ENCODE results near the gene ICAM2. TPM values are rescaled to one million over a fixed set of nuclear protein-coding genes. Genes with fewer than 3 reads are reported as not detected.

ICAM2 gene
- total RNA-seq, 4 donors from 2014 or later: 45.6 to 92.1 (median 69.8) TPM

DNA sequence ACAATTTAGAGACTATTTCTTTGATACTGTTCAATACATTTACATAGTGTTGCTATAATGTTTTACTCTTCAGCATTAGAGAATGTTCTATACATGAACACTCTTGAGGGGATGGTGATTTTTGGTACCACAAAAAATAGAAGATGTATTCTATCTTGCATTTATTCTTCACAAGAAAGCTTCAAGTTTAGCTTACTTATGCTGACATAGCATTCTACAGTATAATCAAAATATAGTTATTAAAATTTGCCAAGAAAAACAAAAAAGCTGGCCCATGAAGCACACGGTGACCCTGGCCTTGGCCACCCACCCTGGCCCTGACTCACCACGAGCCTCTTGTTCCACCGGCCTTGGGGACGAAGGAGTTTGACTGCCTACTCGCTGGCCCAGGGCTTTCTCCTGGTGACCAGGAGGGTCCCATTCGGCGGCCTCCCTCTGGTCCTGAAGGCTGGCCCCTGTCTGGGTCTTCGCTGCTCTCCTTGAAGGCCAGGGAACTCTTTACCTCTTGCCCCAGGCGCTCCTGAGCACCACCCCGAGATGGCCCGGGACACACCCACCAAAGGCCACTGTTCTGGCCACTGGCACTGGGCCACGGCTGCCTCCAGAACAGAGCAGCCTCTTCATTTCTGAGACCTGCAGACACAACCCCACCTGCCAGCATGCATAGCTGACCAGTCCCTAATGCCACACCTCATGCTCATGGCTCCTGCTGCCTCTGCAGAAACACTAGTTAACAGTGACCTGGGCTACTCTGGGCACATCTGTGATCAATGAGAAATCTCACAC, 22.5 kb upstream of the ICAM2 start:
- TF ChIP-seq, protein P1, sequence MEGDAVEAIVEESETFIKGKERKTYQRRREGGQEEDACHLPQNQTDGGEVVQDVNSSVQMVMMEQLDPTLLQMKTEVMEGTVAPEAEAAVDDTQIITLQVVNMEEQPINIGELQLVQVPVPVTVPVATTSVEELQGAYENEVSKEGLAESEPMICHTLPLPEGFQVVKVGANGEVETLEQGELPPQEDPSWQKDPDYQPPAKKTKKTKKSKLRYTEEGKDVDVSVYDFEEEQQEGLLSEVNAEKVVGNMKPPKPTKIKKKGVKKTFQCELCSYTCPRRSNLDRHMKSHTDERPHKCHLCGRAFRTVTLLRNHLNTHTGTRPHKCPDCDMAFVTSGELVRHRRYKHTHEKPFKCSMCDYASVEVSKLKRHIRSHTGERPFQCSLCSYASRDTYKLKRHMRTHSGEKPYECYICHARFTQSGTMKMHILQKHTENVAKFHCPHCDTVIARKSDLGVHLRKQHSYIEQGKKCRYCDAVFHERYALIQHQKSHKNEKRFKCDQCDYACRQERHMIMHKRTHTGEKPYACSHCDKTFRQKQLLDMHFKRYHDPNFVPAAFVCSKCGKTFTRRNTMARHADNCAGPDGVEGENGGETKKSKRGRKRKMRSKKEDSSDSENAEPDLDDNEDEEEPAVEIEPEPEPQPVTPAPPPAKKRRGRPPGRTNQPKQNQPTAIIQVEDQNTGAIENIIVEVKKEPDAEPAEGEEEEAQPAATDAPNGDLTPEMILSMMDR (IDR thresholded peaks at IDR 0.05; ENCODE audit: low read depth): no peak

DNA sequence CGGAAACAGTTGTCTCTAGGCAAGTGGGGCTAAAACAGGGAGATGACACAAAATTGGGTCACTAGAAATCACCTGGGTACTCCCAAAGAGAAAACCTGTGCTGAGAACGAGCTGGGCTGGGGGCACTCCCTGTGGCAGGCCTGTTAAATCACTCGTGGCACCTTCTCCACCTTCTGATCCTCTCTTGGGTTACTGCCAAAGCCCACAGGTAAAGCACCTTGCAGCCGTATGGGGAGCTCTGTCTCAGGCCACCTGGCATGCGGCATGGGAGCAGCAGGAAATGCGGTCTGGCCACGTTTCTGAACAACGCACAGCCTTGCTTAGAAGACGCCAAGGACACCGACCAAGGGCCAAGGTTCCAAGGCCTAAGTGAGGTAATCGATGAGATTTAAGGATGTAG, 21.5 kb upstream of the ICAM2 start:
- TF ChIP-seq, protein P1 (IDR thresholded peaks at IDR 0.05; ENCODE audit: low read depth): no peak

DNA sequence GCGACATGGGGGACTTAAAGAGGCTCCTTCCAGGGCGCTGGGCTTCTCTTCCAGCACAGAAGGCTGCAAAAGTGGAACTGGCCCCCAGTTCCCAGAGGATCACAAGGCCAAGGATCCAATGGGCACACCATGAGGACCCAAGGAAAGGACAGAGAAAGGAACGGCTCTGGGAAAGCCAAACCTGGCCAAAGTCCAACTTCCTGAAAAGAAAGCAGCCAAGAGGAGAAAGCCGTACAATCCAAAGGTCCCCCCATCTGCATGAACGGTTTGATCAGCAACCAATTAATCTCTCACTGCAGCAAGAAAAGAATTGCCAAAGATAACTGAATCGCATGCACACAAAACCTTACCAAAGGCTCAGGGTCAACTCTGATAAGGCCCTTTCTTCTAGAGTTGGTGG, 19.8 kb upstream of the ICAM2 start:
- TF ChIP-seq, protein P1 (IDR thresholded peaks at IDR 0.05; ENCODE audit: low read depth): no peak

DNA sequence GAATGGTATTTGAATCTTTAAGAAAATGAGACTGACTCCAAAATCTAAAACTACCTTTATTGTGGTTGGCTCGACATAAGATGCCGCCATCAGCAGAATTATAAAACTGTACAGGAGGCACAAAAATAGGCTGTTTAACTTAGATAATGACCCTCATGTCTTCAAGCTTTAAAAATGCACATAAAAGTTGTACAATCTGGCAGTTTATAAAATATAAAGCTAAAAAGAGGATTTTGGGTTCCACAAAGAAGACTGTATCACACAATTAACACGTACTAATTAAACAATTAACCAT, 18.6 kb upstream of the ICAM2 start:
- TF ChIP-seq, protein P1 (IDR thresholded peaks at IDR 0.05; ENCODE audit: low read depth): no peak

DNA sequence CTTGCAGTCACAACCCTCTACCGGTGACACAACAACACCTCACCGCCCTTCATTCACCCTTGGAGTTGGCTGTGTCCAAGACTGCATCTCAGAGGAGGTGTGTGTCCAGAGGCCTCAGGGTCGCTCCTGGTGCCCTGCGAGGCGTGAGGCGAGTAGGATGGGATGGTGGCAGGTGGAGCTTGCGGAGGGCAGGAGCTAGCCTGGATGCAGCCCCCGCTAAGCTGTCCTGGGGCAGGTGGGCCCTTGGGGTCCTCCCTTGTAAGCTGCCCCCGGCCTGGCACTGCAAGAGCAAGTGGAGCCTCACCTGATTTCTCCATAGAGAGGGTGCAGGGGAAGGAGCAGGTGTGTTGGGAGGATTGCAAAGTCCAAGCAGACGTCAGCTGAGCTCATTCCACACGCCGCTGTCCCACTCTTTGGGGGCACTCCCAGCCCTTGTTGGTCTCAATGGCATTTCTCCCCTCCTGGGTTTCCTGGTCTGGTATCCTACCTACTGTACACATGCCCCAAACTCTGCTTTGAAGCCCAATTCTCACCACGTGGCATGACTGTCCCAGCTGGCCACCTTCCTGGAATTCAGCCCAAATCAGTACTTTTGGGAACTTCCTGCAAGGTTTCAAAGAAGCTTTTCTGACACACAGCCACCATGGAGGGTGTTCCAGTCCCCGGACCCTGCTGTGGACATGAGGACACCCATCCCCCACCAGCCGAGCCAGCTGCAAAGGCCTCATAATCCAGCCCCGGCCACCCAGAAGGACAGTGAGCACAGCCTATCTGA, 18.1 kb upstream of the ICAM2 start:
- TF ChIP-seq, protein P1 (IDR thresholded peaks at IDR 0.05; ENCODE audit: low read depth): no peak

DNA sequence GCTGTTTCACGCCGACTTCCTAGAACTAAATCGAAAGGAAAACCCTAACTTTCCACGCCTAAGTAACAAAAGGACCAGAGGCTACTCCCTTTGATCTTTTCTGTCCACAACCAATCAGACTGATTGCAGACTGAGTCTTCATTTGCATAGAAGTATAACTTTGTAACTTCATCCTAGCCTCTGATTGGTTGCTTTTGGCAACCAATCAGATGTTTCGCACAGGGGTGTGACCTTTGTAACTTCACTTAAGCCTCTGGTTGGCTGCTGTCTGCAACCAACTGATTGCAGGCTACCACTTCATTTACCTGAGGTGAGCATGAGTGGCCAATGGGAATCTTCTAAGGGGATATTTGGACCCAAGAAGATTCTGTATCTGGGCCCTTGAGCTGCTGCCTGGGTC, 17.4 kb upstream of the ICAM2 start:
- TF ChIP-seq, protein P1 (IDR thresholded peaks at IDR 0.05; ENCODE audit: low read depth): no peak

DNA sequence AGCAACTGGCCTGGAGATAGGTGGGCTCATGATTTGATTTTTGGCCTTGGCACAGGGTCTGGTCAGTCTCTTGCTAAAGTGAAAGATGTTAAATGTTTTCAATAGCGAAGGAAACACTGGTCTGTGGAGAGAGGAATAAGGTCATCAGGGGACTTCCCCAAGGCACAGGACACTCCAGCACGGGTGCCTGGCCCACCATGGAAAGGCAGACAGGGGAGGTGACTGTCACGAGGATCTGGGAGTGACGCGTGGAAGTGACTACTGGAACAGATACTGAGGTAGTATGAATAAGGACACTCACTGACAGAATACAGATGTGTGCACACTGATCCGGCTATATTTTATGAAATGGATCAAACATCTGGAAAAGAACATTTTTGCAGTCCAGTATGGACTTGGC, 16.7 kb upstream of the ICAM2 start:
- TF ChIP-seq, protein P1 (IDR thresholded peaks at IDR 0.05; ENCODE audit: low read depth): no peak

Data from subcutaneous adipose tissue (tissue), 4 donors.